Activated T-cell treated with anti-CD3 and anti-CD28 coated beads, Interleukin-2, amount 50 U/mL, for 4 hours (primary cell): ENCODE results near the gene PRDM16. TPM values are rescaled to one million over a fixed set of nuclear protein-coding genes. Genes with fewer than 3 reads are reported as not detected.

Experiments
- ATAC-seq, 2 donors: fragments of 200-7000 bp; cut with Tn5 transposase; one replicate each; pipeline ENCODE4 v1.10.0; 2021
- DNase-seq: peaks from one replicate; pipeline ENCODE4 v3.0.0-alpha.2; 2020
- H3K27me3 Mint-ChIP-seq: one replicate; pipeline ENCODE4 v1.8.0; 2021; ENCODE audit warnings: low read depth, mixed read lengths
- H3K36me3 Mint-ChIP-seq: one replicate; pipeline ENCODE4 v1.8.0; 2022; ENCODE audit warnings: mixed read lengths; ENCODE audit not compliant: insufficient read depth
- H3K4me1 Mint-ChIP-seq: one replicate; pipeline ENCODE4 v1.8.0; 2021; ENCODE audit warnings: low read depth, mixed read lengths
- H3K4me3 Mint-ChIP-seq: one replicate; pipeline ENCODE4 v1.8.0; 2021; ENCODE audit warnings: mild to moderate bottlenecking, moderate library complexity, mixed read lengths
- H3K9me3 Mint-ChIP-seq: one replicate; pipeline ENCODE4 v1.8.0; 2021; ENCODE audit warnings: mixed read lengths
- total RNA-seq, 3 donors: library from RNA; stranded (reverse); gene quantifications; one replicate each; pipeline ENCODE4 v1.2.1, GENCODE V29; 2021

PRDM16 gene
- total RNA-seq, 3 donors from 2014 or later = 0.05 to 0.22 TPM; not detected in 1

- H3K9me3 Mint-ChIP-seq = no peaks in the 10 kb centered on the region
- no peak for ATAC-seq
- no peaks in the 10 kb centered on the region for H3K4me1 Mint-ChIP-seq
- peaks cover 19% of the 10 kb centered on the region for H3K27me3 Mint-ChIP-seq
- no peaks in the 10 kb centered on the region for H3K36me3 Mint-ChIP-seq
- DNase-seq = no peak
- H3K4me3 Mint-ChIP-seq = no peak overlapping the region
Observed at GRCh38 chr1:3419415-3420204, 350.6 kb downstream of the PRDM16 start.

DNA sequence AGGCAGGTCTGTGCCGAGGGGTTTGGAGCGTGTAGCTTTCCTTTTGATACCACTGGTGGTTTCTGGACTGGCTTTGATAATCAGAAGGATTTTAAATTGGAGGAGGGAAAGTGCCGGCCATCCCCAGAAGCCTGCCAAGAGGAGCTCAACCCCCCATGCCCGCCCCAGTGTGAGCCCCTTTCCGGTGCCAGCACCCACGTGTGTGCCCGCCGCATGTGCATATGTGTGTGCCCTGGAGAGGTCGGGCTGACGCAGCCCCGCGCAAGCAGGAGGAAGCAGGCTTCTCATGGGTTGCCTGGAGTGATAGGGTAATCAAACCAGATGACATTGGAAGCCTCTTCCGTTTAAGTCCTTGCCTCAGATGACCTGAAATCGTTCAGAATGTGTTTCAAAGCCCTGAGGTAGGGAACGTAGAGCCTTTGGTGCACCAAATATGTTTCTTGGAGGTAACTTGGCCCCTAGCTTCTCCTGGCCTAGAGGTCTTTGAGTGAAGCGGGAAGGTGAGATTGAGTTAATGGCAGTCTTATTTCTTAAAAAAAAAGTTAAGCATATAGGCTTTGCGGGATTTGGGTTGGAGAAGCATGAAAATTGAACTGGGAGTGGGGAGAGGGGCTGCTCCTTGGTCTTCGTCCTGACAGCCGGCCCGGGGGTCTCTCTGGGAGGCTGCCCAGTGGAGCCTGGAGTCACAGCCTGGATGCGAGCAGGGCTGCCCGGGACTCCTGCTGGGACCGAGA, 351.4 kb downstream of the PRDM16 start:
- no peak overlapping the region for H3K4me3 Mint-ChIP-seq
- no peaks in the 10 kb centered on the region for H3K4me1 Mint-ChIP-seq
- DNase-seq (no peak), ATAC-seq (no peak)
- no peaks in the 10 kb centered on the region for H3K36me3 Mint-ChIP-seq
- no peaks in the 10 kb centered on the region for H3K9me3 Mint-ChIP-seq
- H3K27me3 Mint-ChIP-seq = peaks cover 19% of the 10 kb centered on the region

DNA sequence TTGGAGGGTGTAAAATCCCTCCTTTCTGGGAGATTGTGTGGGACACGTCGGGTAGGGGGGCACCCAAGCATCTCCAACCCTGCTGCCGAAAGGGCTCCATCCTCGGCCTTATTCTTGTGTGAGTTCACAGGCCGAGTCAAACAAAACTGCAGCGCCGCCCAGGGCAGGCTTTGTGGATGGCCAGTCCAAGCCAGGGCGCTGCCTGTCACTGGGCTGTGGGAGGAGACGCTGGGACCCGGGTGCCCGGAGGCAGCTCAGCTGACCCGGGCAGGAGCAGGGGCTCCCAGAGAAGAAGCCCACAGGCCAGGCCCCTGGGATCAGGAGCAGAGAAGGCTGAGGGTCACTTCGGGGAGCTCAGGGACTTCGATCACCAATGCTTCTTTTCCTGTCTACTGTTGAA, 353.6 kb downstream of the PRDM16 start:
- H3K36me3 Mint-ChIP-seq = no peaks in the 10 kb centered on the region
- H3K9me3 Mint-ChIP-seq = no peaks in the 10 kb centered on the region
- no peak for ATAC-seq
- H3K4me3 Mint-ChIP-seq = no peak overlapping the region
- peaks cover 19% of the 10 kb centered on the region for H3K27me3 Mint-ChIP-seq
- H3K4me1 Mint-ChIP-seq = no peaks in the 10 kb centered on the region
- no peak for DNase-seq

GRCh38 chr1:3423245-3423829, 354.3 kb downstream of the PRDM16 start:
- ATAC-seq (no peak), DNase-seq (no peak)
- Mint-ChIP-seq H3K27me3 (peaks cover 19% of the 10 kb centered on the region), H3K4me1 (no peaks in the 10 kb centered on the region), H3K9me3 (no peaks in the 10 kb centered on the region), H3K36me3 (no peaks in the 10 kb centered on the region), H3K4me3 (no peak overlapping the region)

GRCh38 chr1:3423896-3424611, 355.1 kb downstream of the PRDM16 start:
- H3K27me3 Mint-ChIP-seq = peaks cover 19% of the 10 kb centered on the region
- DNase-seq (no peak), ATAC-seq (no peak)
- H3K4me1 Mint-ChIP-seq = no peaks in the 10 kb centered on the region
- no peaks in the 10 kb centered on the region for H3K36me3 Mint-ChIP-seq
- no peaks in the 10 kb centered on the region for H3K9me3 Mint-ChIP-seq
- no peak overlapping the region for H3K4me3 Mint-ChIP-seq

GRCh38 chr1:3425486-3426215, 356.6 kb downstream of the PRDM16 start:
- DNase-seq (no peak), ATAC-seq (no peak)
- H3K4me3 Mint-ChIP-seq = no peak overlapping the region
- H3K36me3 Mint-ChIP-seq = no peaks in the 10 kb centered on the region
- peaks cover 15% of the 10 kb centered on the region for H3K27me3 Mint-ChIP-seq
- H3K9me3 Mint-ChIP-seq = no peaks in the 10 kb centered on the region
- H3K4me1 Mint-ChIP-seq = no peaks in the 10 kb centered on the region

DNA sequence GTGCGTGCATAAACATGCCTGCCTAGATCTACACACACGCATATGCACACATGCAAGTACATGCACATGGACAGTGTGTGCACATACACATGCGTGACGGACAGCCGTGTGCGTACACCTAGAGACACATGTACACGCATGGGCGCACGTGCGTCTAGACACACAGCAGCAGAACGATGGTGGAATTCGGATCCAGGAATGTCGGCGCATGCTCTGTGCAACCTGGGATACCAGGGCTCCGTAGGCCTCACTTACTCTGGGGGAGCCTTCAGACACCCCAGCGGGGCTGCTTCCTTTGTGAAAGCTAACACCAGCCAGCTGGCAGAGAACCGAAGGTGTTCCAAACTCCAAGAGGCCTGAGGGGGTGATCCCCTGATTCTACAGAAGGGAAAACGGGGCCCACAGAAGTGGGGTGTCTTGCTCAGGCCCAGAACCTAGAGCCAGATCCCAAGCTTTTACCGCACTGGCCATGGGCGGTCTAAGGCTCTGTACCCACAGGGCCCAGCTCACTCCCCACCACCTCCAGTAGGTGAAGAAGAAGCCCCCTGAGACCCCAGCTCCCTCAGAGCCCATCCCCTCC, 358.0 kb downstream of the PRDM16 start:
- ATAC-seq = no peak
- H3K36me3 Mint-ChIP-seq = no peaks in the 10 kb centered on the region

GRCh38 chr1:3427711-3428704, 359.0 kb downstream of the PRDM16 start:
- H3K27me3 Mint-ChIP-seq = peaks cover 5% of the 10 kb centered on the region
- DNase-seq = no peak

More for the DNA sequence above, 358.0 kb downstream of the PRDM16 start:
- no peak for DNase-seq
- Mint-ChIP-seq H3K4me1 (no peaks in the 10 kb centered on the region), H3K27me3 (peaks cover 10% of the 10 kb centered on the region), H3K4me3 (no peak overlapping the region), H3K9me3 (no peaks in the 10 kb centered on the region)

DNA sequence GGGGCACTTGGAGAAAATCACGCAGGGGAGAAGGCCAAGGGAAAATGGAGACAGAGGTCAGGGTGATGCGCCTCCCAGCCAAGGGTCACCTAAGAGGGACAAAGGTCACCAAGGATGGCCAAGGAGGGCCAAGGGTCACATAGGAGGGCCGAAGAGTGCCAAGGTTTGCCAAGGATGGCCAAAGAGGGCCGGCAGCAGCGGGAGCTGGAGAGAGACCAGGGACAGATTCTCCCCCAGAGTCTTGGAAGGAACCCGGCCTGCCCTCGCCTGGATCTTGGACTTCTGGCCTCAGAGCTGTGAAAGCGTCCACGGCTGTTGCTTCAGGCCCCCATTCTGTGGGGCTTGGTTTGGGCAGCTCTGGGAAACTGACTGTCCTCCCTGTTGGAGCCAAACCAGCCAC, 359.9 kb downstream of the PRDM16 start:
- no peaks in the 10 kb centered on the region for H3K36me3 Mint-ChIP-seq
- H3K4me3 Mint-ChIP-seq = no peak overlapping the region
- H3K9me3 Mint-ChIP-seq = no peaks in the 10 kb centered on the region
- peaks cover 5% of the 10 kb centered on the region for H3K27me3 Mint-ChIP-seq
- ATAC-seq (no peak), DNase-seq (no peak)
- H3K4me1 Mint-ChIP-seq = no peaks in the 10 kb centered on the region

More at GRCh38 chr1:3427711-3428704, 359.0 kb downstream of the PRDM16 start:
- Mint-ChIP-seq H3K36me3 (no peaks in the 10 kb centered on the region), H3K9me3 (no peaks in the 10 kb centered on the region), H3K4me1 (no peaks in the 10 kb centered on the region), H3K4me3 (no peak overlapping the region)
- ATAC-seq = no peak

GRCh38 chr1:3429320-3429719, 360.3 kb downstream of the PRDM16 start:
- H3K9me3 Mint-ChIP-seq = no peaks in the 10 kb centered on the region
- H3K4me1 Mint-ChIP-seq = no peaks in the 10 kb centered on the region
- no peak for DNase-seq
- peaks cover 1% of the 10 kb centered on the region for H3K27me3 Mint-ChIP-seq
- ATAC-seq = no peak
- no peak overlapping the region for H3K4me3 Mint-ChIP-seq
- no peaks in the 10 kb centered on the region for H3K36me3 Mint-ChIP-seq

DNA sequence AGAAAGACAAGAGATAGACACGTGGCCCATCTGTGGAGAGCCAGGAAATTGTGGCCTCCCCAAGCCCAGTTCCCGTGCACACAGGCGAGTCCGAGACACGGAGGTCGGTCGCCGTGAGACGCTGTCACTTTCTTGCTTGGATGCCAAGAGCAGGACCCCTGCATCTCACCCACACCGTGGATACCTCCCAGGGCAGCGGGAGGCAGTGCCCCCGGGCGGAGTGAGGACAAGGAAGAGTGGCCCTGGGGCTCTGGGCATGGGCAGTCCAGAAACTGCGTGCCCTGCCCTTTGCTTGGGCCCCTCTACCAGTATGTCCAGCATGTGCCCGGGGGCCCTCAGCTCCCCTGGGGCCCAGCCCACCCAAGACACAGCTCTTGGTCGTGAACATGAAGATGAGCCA, 360.8 kb downstream of the PRDM16 start:
- H3K9me3 Mint-ChIP-seq = no peaks in the 10 kb centered on the region
- no peak overlapping the region for H3K4me3 Mint-ChIP-seq
- DNase-seq (no peak), ATAC-seq (no peak)
- no peaks in the 10 kb centered on the region for H3K4me1 Mint-ChIP-seq
- no peaks in the 10 kb centered on the region for H3K36me3 Mint-ChIP-seq
- H3K27me3 Mint-ChIP-seq = no peaks in the 10 kb centered on the region

GRCh38 chr1:3430406-3430805, 361.4 kb downstream of the PRDM16 start:
- no peaks in the 10 kb centered on the region for H3K27me3 Mint-ChIP-seq
- H3K36me3 Mint-ChIP-seq = no peaks in the 10 kb centered on the region
- no peak overlapping the region for H3K4me3 Mint-ChIP-seq
- no peaks in the 10 kb centered on the region for H3K9me3 Mint-ChIP-seq
- ATAC-seq (no peak), DNase-seq (no peak)
- H3K4me1 Mint-ChIP-seq = no peaks in the 10 kb centered on the region

- DNase-seq = no peak
- no peaks in the 10 kb centered on the region for H3K27me3 Mint-ChIP-seq
- H3K4me3 Mint-ChIP-seq = no peak overlapping the region
- H3K36me3 Mint-ChIP-seq = no peaks in the 10 kb centered on the region
- H3K4me1 Mint-ChIP-seq = no peaks in the 10 kb centered on the region
- no peaks in the 10 kb centered on the region for H3K9me3 Mint-ChIP-seq
- ATAC-seq = no peak
Observed at GRCh38 chr1:3430820-3431219, 361.8 kb downstream of the PRDM16 start.
